HG02870 (cell line): Measurements from ENCODE around the gene ZNF689.
"Not testable (repeated sequence)": the region's sequence is repeated elsewhere in the genome, so short reads cannot be mapped to it uniquely, and the experiment has no call there.

Experiments
- ATAC-seq: cut with Tn5 transposase; IDR thresholded peaks from one replicate; pipeline ENCODE4 v1.9.1; 2021; ENCODE audit warnings: mild to moderate bottlenecking, moderate library complexity; ENCODE audit not compliant: unreplicated experiment

The ZNF689 gene

DNA sequence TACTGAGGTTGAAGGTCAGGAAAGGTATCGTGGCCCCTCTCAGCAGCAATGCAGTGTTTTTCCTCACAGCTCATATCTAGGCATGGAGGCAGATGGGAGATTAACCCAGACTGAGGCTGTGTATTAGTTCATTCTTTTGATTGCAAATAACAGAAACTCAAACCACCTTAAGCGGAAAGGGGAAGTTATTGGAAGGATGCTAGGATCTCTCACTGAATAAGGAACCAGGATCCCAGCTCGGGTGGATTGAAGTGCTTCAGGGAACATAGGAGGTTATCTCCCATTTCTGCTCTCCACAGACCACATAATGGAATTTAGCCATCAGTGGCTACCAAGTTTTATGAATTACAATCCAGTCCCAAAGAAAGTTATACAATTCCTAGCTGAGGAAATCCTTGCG, 8.2 kb downstream of the ZNF689 start:
- ATAC-seq: no peak

- no peak for ATAC-seq
Measured at GRCh38 chr16:30600929-30601328, 9.3 kb downstream of the ZNF689 start.

- no peak for ATAC-seq
Measured at GRCh38 chr16:30600215-30600614, 10.0 kb downstream of the ZNF689 start.

DNA sequence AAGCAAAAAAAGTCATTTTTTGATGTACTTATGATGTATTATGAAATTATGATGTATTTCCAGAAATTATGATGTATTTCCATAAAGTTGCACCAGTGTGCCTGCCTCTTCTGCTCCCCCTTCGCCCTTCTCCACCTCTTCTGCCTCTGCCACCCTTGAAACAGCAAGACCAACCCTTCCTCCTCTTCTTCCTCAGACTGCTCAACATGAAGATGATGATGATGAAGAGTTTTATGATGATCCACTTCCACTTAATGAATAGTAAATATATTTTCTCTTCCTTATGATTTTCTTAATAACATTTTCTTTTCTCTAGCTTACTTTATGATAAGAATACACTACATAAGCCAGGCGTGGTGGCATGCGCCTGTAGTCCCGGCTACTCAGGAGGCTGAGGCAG, 17.3 kb downstream of the ZNF689 start:
- no peak for ATAC-seq

DNA sequence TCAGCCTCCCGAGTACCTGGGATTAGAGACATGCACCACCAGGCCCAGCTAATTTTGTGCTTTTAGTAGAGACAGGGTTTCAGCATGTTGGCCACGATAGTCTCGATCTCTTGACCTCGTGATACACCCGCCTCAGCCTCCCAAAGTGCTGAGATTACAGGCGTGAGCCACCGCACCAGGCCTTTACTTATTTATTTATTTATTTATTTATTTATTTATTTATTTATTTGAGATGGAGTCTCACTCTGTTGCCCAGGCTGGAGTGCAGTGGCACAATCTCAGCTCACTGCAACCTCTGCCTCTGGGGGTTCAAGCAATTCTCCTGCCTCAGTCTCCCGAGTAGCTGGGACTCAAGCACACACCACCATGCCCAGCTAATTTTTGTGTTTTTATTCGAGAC, 19.3 kb downstream of the ZNF689 start:
- not testable (repeated sequence) for ATAC-seq

DNA sequence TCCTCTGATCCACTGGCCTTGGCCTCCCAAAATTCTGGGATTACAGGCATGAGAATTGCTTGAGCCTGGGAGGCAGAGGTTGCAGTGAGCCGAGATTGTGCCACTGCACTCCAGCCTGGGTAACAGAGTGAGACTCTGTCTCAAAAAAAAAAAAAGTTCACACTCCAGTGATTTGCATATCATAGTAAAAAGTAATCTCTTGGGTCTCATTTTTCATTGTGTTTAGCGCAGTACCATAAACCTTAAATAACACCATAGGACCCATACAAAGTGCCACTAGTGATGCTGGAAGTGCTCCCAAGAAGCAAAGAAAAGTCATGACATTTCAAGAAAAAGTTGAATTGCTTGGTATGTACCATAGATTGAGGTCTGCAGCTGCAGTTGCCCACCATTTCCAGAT, 20.6 kb downstream of the ZNF689 start:
- not testable (repeated sequence) for ATAC-seq

DNA sequence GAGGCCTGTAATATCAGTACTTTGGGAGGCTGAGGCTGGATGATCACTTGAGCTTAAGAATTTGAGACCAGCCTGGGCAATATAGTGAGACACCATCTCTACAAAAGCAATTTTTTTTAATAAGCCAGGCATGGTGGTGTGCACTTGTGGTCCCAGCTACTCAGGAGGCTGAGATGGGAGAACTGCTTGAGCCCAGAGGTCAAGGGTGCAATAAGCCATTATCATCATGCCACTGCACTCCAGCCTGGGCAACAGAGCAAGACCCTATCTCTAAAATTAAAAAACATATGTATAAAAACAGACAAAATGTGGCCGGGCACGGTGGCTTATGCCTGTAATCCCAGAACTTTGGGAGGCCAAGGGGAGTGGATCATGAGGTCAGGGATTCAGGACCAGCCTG, 21.5 kb downstream of the ZNF689 start:
- no peak for ATAC-seq

- ATAC-seq: peak; percentile 93
Measured at GRCh38 chr16:30585400-30586191, 24.6 kb downstream of the ZNF689 start, which contains the start of gene ZNF785. Gene ZNF785 (minus strand): TSS chr16:30585697. CDS start chr16:30585611, 86 bp downstream.

GRCh38 chr16:30585022-30585399, 25.2 kb downstream of the ZNF689 start:
- no peak for ATAC-seq

GRCh38 chr16:30582611-30583340, 27.4 kb downstream of the ZNF689 start:
- ATAC-seq: no peak

GRCh38 chr16:30581457-30581856, 28.7 kb downstream of the ZNF689 start:
- no peak for ATAC-seq

- ATAC-seq: no peak
Measured at GRCh38 chr16:30574678-30575077, 35.5 kb downstream of the ZNF689 start.

- ATAC-seq: peak; percentile 76
Measured at GRCh38 chr16:30571445-30572322, 38.5 kb downstream of the ZNF689 start, which contains the start of gene ZNF688. Gene ZNF688 (minus strand): TSS chr16:30571714. CDS start chr16:30571629, 85 bp downstream.

GRCh38 chr16:30570636-30571444, 39.3 kb downstream of the ZNF689 start:
- ATAC-seq: no peak

GRCh38 chr16:30569746-30570635, 40.2 kb downstream of the ZNF689 start:
- no peak for ATAC-seq

GRCh38 chr16:30569281-30569680, 40.9 kb downstream of the ZNF689 start:
- no peak for ATAC-seq

- no peak for ATAC-seq
Measured at GRCh38 chr16:30567991-30568638, 42.1 kb downstream of the ZNF689 start.

DNA sequence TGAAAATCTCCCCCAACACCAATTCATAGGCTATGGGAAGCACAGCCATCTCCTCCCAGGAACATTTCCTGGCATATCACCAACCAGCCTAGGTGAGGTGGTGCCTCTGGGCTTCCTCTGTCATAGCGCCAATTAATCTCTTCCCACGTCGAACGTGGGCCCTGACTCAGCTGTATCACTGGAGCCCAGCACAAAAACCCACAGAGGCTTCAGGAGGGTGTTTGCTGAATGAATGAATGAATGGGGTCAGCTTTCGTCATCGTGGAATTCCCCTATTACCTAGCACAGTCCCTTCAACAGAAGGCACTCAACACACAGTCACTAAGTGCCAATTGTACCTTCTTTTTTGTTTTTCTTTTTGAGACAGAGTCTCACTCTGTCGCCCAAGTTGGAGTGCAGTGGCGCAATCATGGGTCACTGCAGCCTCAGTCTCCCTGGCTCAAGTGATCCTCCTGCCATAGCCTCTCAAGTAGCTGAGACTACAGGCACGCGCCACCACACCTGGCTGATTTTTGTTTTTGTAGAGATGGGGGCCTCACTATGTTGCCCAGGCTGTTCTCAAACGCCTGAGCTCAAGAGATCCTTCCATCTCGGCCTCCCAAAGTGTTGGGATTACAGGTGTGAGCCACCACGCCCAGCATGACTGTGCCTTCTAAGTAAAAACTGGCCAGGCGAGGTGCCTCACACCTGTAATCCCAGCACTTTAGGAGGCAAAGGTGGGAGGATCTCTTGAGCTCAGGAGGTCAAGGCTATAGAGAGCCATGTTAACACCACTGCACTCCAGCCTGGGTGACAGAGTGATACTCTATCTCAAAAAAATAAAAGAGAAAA, 42.8 kb downstream of the ZNF689 start:
- ATAC-seq: no peak
